Breast epithelium (tissue), 3 donors: ENCODE measurements around the gene GDA.

ENCODE experiments used
- POLR2A ChIP-seq: fragments of 450-650 bp; IDR thresholded peaks from one replicate; pipeline ENCODE4 v1.6.1; 2016; ENCODE audit warnings: antibody characterized with exemption, mild to moderate bottlenecking, moderate library complexity
- TF ChIP-seq, protein P1 (sequence below), 3 donors: fragments of 450-650 bp; IDR thresholded peaks; one replicate each; pipeline ENCODE4 v1.5.1; 2016 to 2017; ENCODE audit warnings: antibody characterized with exemption in 3 of 3, mild to moderate bottlenecking in 3 of 3, moderate library complexity in 3 of 3

DNA sequence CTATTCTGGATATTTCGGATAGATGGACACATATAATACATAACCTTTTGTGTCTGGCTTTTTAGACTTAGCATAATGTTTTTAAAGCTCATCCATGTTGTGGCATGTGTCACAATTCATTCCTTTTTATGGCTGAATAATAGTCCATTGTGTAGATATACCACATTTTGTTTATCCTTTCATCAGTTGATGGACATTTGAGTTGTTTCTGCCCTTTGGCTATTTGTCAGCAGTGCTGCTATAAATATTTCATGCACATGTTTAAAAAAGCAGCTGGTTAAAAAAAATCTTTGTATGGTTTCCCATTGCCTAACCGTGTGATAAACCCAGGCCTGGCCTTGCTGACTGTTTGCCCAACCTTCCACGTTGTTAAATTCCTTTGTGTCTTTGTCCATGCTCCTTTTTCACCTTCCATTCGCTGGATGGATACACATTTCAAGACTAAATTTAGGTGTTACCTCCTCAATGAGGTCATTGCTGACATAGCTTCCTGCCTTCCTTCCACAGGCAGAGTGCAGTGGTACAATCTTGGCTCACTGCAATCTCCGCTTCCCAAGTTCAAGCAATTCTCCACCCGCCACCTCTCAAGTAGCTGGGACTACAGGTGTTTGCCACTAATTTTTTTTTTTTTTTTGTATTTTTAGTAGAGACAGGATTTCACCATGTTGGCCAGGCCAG, 11.3 kb downstream of the GDA start:
- no peak for TF ChIP-seq POLR2A
- TF ChIP-seq, protein P1, sequence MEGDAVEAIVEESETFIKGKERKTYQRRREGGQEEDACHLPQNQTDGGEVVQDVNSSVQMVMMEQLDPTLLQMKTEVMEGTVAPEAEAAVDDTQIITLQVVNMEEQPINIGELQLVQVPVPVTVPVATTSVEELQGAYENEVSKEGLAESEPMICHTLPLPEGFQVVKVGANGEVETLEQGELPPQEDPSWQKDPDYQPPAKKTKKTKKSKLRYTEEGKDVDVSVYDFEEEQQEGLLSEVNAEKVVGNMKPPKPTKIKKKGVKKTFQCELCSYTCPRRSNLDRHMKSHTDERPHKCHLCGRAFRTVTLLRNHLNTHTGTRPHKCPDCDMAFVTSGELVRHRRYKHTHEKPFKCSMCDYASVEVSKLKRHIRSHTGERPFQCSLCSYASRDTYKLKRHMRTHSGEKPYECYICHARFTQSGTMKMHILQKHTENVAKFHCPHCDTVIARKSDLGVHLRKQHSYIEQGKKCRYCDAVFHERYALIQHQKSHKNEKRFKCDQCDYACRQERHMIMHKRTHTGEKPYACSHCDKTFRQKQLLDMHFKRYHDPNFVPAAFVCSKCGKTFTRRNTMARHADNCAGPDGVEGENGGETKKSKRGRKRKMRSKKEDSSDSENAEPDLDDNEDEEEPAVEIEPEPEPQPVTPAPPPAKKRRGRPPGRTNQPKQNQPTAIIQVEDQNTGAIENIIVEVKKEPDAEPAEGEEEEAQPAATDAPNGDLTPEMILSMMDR (IDR thresholded peaks at IDR 0.05), result no peak
